ENCODE data around the gene PAGR1.
"Not testable (repeated sequence)": the region's sequence is repeated elsewhere in the genome, so short reads cannot be mapped to it uniquely, and the experiment has no call there.

DNA sequence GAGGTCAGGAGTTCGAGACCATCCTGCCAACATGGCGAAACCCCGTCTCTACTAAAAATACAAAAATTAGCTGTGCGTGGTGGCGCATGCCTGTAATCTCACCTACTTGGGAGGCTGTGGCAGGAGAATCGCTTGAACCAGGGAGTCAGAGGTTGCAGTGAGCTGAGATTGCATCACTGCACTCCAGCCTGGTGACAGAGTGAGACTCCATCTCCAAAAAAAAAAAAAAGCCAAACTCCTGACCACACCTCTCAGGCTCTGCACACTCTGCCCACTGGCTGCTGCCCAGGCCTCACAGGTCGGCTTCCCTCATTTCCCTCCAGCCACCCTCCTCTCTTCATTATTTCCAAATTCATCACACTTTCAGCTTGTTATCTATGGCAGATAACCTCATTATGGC lies 43.6 kb upstream of the PAGR1 start:
- TF ChIP-seq CTCF, POLR2A (IDR thresholded peaks at IDR 0.05): not testable (repeated sequence)

All from vagina (tissue), 2 donors.